Uterus (tissue), 4 donors: Measurements from ENCODE around the gene FGF14. TPM values are rescaled to one million over a fixed set of nuclear protein-coding genes. Genes with fewer than 3 reads are reported as not detected.

Source experiments
- DNase-seq, 2 donors: peaks; one replicate each; pipeline ENCODE4 v3.0.0-alpha.2; 2019 to 2020
- H3K27ac ChIP-seq, 2 donors: fragments of 200-600 bp; sonication (generic); 1 replicate in 1 of 2; 2 replicates in 1 of 2; pipeline ENCODE4 v1.5.1; 2016 to 2018
- H3K27me3 ChIP-seq, 2 donors: fragments of 200-600 bp; sonication (generic); one replicate each; pipeline ENCODE4 v1.5.1; 2018 to 2019; ENCODE audit warnings: control low read depth in 1 of 2
- H3K36me3 ChIP-seq, 2 donors: fragments of 200-600 bp; sonication (generic); one replicate each; pipeline ENCODE4 v1.5.1; 2019; ENCODE audit warnings: control low read depth in 1 of 2
- H3K4me1 ChIP-seq, 2 donors: fragments of 200-600 bp; sonication (generic); one replicate each; pipeline ENCODE4 v1.5.1; 2018 to 2019; ENCODE audit warnings: control low read depth in 1 of 2
- H3K4me3 ChIP-seq, 2 donors: fragments of 200-600 bp; sonication (generic); 1 replicate in 1 of 2; 2 replicates in 1 of 2; pipeline ENCODE4 v1.5.1; 2018 to 2019; ENCODE audit warnings: mild to moderate bottlenecking in 1 of 2
- H3K9me3 ChIP-seq, 2 donors: fragments of 200-600 bp; sonication (generic); one replicate each; pipeline ENCODE4 v1.5.1; 2019; ENCODE audit warnings: control low read depth in 1 of 2
- CTCF ChIP-seq, 4 experiments: fragments of 200-600 bp in 2 of 4; fragments of 450-650 bp in 2 of 4; sonication (generic) in 2 of 4; IDR thresholded peaks; one replicate each; pipeline ENCODE4 v1.5.1; 2016 to 2019; ENCODE audit warnings: antibody characterized with exemption in 4 of 4, mild to moderate bottlenecking in 2 of 4, moderate library complexity in 1 of 4
- POLR2A ChIP-seq, 2 donors: fragments of 450-650 bp; IDR thresholded peaks; one replicate each; pipeline ENCODE4 v1.6.1; 2016; ENCODE audit warnings: antibody characterized with exemption in 2 of 2, mild to moderate bottlenecking in 1 of 2, moderate library complexity in 1 of 2
- intact Hi-C: fragments of 100-400 bp; cut with DNase I; formaldehyde crosslinking; loops from one replicate; pipeline ENCODE4 v1.15.1; 2023; ENCODE audit warnings: low total_unique reads
- total RNA-seq, 4 donors: library from RNA; depleted of rRNA in 3 of 4; stranded (reverse); fragments of >200 nt in 3 of 4; gene quantifications; one replicate each; pipeline versions ENCODE4 v1.1.0 to v1.2.4, GENCODE V29; 2014 to 2023
- donor health status: DM: yes; HTN: yes; CAD: no.

FGF14 gene
- total RNA-seq, 4 donors from 2014 or later, result under 0.01 to 0.98 (median 0.62) TPM; not detected in 1

- no peaks in the 10 kb centered on the region for H3K4me1 ChIP-seq
- H3K27me3 ChIP-seq, result no peaks in the 10 kb centered on the region
- no peaks in the 10 kb centered on the region for H3K9me3 ChIP-seq
- no peak for DNase-seq
- no peak for TF ChIP-seq POLR2A (IDR thresholded peaks at IDR 0.05)
- no peak for TF ChIP-seq CTCF (IDR thresholded peaks at IDR 0.05)
- no peak overlapping the region for H3K27ac ChIP-seq
- no peaks in the 10 kb centered on the region for H3K36me3 ChIP-seq
- no peak overlapping the region for H3K4me3 ChIP-seq
- intact Hi-C loops, result no loop called here
These were observed 92.7 kb downstream of the FGF14 start for GRCh38 chr13:102309110-102309509.

GRCh38 chr13:102302534-102302933, 99.3 kb downstream of the FGF14 start:
- H3K27me3 ChIP-seq, result no peaks in the 10 kb centered on the region
- no peaks in the 10 kb centered on the region for H3K36me3 ChIP-seq
- TF ChIP-seq POLR2A (IDR thresholded peaks at IDR 0.05) (no peak), CTCF (IDR thresholded peaks at IDR 0.05) (no peak)
- no peak overlapping the region for H3K4me3 ChIP-seq
- no peak for DNase-seq
- intact Hi-C loops, result no loop called here
- H3K9me3 ChIP-seq, result no peaks in the 10 kb centered on the region
- no peak overlapping the region for H3K27ac ChIP-seq
- H3K4me1 ChIP-seq, result no peaks in the 10 kb centered on the region

GRCh38 chr13:102300379-102300778, 101.5 kb downstream of the FGF14 start:
- TF ChIP-seq CTCF (IDR thresholded peaks at IDR 0.05) (no peak), POLR2A (IDR thresholded peaks at IDR 0.05) (no peak)
- H3K36me3 ChIP-seq, result no peaks in the 10 kb centered on the region
- no peak overlapping the region for H3K4me3 ChIP-seq
- no peaks in the 10 kb centered on the region for H3K4me1 ChIP-seq
- intact Hi-C loops, result no loop called here
- no peak for DNase-seq
- no peaks in the 10 kb centered on the region for H3K27me3 ChIP-seq
- H3K9me3 ChIP-seq, result no peaks in the 10 kb centered on the region
- H3K27ac ChIP-seq, result no peak overlapping the region

GRCh38 chr13:102299366-102299765, 102.5 kb downstream of the FGF14 start:
- H3K27me3 ChIP-seq, result no peaks in the 10 kb centered on the region
- DNase-seq, result no peak
- H3K4me3 ChIP-seq, result no peak overlapping the region
- TF ChIP-seq POLR2A (IDR thresholded peaks at IDR 0.05) (no peak), CTCF (IDR thresholded peaks at IDR 0.05) (no peak)
- no peak overlapping the region for H3K27ac ChIP-seq
- intact Hi-C loops, result no loop called here
- H3K4me1 ChIP-seq, result no peaks in the 10 kb centered on the region
- H3K36me3 ChIP-seq, result no peaks in the 10 kb centered on the region
- no peaks in the 10 kb centered on the region for H3K9me3 ChIP-seq

GRCh38 chr13:102298051-102298450, 103.8 kb downstream of the FGF14 start:
- TF ChIP-seq POLR2A (IDR thresholded peaks at IDR 0.05), result no peak
- no peak for TF ChIP-seq CTCF (IDR thresholded peaks at IDR 0.05)
- intact Hi-C loops, result no loop called here
- Histone ChIP-seq H3K9me3 (no peaks in the 10 kb centered on the region), H3K36me3 (no peaks in the 10 kb centered on the region), H3K4me1 (no peaks in the 10 kb centered on the region), H3K27ac (no peak overlapping the region), H3K27me3 (no peaks in the 10 kb centered on the region), H3K4me3 (no peak overlapping the region)
- no peak for DNase-seq
